Liver (tissue), 3 donors: ENCODE measurements around the gene TNNT3.

Experiments used
- EGR1 ChIP-seq, 2 donors: IDR thresholded peaks; 2 replicates each; pipeline ENCODE4 v1.6.1; 2016 to 2018; ENCODE audit warnings: antibody characterized with exemption in 2 of 2, low read depth in 2 of 2
- TAF1 ChIP-seq: conservative IDR thresholded peaks from 2 replicates; pipeline ENCODE4 v1.6.1; 2016; ENCODE audit warnings: antibody characterized with exemption, mild to moderate bottlenecking
- TF ChIP-seq, protein P1 (sequence below): fragments of 150-350 bp; IDR thresholded peaks from 2 replicates; pipeline ENCODE4 v1.5.1; 2017; ENCODE audit warnings: improper control_type of control experiment, low read depth, low read length; ENCODE audit not compliant: missing input control
- TF ChIP-seq, protein P2 (sequence below): IDR thresholded peaks from 2 replicates; pipeline ENCODE4 v1.6.1; 2016; ENCODE audit warnings: antibody characterized with exemption
- donor health status: healthy.
- donor health status: healthy.

DNA sequence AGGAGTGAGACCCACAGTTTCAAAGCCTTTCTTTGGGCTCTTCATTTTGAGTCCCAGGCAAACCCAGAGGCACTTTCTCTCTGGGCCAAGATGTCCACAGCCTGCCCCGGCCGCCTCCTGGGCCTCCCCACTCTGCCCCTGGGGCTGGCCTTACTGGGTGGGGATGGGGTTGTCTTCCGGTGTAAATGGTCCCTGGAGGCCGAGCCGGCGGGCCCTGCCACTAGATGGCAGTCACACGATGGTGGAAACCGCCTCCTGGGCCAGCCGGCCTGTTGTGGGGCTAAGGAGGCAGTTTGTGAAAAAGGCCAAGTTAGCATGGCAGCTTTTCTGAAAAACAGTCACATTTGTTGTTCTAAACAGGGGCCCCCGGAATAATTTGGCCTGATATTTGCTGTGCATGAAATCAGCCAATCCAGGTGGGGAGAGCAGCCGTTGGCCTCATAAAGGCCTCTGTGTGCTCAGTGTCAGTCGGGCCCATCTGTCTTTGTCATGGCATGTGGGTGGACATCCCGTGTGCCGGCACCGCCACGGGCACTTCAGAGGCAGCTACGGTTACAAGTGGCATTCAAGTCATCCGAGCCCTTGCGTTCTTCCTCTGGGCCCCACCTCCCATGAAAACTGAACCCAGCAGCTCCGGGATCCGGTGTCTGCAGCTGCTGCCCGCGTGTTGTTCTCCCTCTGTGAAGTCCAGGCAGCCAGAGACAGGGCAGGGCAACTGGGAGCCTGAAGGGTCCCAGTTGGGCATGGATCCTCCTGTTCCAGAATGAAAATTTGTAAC lies 34.2 kb downstream of the TNNT3 start:
- TF ChIP-seq, protein P1, sequence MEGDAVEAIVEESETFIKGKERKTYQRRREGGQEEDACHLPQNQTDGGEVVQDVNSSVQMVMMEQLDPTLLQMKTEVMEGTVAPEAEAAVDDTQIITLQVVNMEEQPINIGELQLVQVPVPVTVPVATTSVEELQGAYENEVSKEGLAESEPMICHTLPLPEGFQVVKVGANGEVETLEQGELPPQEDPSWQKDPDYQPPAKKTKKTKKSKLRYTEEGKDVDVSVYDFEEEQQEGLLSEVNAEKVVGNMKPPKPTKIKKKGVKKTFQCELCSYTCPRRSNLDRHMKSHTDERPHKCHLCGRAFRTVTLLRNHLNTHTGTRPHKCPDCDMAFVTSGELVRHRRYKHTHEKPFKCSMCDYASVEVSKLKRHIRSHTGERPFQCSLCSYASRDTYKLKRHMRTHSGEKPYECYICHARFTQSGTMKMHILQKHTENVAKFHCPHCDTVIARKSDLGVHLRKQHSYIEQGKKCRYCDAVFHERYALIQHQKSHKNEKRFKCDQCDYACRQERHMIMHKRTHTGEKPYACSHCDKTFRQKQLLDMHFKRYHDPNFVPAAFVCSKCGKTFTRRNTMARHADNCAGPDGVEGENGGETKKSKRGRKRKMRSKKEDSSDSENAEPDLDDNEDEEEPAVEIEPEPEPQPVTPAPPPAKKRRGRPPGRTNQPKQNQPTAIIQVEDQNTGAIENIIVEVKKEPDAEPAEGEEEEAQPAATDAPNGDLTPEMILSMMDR, result no peak
- TF ChIP-seq, protein P2, sequence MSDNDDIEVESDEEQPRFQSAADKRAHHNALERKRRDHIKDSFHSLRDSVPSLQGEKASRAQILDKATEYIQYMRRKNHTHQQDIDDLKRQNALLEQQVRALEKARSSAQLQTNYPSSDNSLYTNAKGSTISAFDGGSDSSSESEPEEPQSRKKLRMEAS, result no peak
- no peak for TF ChIP-seq TAF1
- no peak for TF ChIP-seq EGR1 (IDR thresholded peaks at IDR 0.05; ENCODE audit: low read depth in 2 of 2)
